HG03521 (cell line): ENCODE measurements around the gene SMYD3.

Source experiments
- ATAC-seq: cut with Tn5 transposase; IDR thresholded peaks from one replicate; pipeline ENCODE4 v1.9.1; 2021; ENCODE audit warnings: mild to moderate bottlenecking, moderate library complexity; ENCODE audit not compliant: unreplicated experiment

SMYD3 gene

DNA sequence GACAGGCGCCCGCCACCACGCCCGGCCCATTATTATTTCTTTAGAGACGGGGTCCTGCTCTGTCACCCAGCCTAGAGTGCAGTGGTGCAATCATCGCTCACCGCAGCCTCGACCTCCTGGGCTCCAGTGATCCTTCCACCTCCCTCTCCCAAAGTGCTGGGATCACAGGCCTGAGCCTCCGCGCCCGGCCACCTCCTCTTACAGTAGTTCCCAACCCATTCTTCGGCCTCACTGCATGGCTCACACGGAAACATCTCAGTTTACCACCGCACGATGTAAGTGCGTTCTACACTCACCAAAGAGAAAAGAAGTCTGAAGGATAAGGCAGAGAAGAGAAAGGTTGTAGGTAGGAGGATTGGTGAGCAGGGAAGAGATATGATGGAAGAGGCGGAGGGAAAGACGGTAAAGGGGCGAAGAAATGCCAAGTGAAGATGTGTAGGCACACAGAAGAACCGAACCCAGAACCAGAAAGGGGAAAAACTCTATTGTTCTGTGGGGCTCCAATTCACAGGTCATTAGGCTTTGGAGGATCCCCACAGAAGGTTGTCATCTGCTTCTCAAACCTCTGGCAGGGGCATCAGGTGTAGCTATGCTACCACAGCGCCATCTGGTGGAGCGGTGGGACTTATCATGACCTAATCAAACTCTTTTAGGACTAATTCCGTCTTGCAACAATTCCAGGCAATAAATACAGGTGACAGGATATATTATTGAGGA is 504.2 kb downstream of the SMYD3 start:
- peak; percentile 57 for ATAC-seq

DNA sequence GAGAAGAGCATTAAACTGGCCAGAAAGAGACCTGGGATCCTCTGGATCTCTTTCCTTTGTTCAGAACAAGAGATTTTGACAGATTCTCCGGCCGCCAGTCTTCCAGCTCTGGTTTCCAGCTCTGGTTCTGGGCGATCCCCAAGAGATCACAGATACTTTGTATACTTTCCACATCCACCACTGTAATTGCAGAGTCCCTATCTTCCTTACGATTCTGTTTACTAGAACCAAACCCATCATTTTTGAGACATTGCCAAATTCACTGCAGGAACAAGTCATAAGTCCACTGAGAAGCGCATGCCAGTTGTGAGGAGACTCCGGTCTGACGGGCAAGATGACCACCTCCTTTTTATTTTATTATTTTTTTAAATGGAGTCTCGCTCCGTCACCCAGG is 505.2 kb downstream of the SMYD3 start:
- ATAC-seq: no peak

DNA sequence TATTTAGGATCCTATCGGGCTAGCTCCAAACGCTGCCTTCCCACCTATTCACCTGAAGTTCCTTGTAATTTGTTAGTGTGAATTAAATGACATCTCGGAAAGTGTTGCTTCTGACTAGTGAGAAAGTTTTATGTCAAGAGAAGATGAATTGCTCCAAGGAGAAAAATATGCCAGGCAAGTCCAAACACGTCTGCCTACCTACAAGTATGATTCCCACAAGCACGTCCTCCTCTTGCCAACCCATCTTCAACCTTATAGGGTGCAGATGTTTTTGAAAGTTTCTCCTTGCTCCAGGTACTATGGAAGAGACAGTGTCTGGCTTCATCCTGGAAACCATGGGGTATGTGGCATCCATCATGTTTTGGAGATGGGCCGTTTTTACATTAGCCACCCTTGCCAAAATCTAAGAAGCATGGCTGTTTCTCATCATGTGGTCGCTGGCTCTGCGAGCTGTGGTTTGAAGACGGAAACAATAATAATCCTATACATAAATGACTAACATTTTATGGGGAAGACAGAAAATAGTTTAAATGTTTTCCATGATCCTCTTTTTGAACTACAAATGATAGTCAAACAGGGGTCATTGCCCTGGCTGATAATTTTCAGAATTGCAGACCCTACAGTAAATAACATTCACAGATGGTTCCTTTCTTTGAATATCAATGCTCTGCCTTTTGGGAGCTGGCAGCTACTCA is 505.8 kb downstream of the SMYD3 start:
- ATAC-seq: no peak

DNA sequence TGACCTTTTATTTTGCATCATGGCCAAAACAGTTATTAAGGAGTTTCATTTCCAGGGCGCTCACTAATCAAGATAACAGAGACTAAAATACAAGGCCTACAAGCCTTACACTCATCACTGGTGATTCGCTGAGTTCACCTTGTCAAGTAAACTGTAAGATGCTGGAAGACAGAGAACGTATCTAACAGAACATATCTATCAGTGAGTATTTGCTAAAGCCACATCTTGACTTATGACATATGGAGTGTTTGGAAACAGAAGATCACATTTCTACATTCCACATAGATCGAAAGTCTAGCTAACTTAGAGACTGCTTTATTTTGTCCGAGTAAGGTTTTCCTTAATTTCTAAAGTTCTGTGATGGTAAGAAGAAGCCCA is 506.5 kb downstream of the SMYD3 start:
- ATAC-seq: no peak

DNA sequence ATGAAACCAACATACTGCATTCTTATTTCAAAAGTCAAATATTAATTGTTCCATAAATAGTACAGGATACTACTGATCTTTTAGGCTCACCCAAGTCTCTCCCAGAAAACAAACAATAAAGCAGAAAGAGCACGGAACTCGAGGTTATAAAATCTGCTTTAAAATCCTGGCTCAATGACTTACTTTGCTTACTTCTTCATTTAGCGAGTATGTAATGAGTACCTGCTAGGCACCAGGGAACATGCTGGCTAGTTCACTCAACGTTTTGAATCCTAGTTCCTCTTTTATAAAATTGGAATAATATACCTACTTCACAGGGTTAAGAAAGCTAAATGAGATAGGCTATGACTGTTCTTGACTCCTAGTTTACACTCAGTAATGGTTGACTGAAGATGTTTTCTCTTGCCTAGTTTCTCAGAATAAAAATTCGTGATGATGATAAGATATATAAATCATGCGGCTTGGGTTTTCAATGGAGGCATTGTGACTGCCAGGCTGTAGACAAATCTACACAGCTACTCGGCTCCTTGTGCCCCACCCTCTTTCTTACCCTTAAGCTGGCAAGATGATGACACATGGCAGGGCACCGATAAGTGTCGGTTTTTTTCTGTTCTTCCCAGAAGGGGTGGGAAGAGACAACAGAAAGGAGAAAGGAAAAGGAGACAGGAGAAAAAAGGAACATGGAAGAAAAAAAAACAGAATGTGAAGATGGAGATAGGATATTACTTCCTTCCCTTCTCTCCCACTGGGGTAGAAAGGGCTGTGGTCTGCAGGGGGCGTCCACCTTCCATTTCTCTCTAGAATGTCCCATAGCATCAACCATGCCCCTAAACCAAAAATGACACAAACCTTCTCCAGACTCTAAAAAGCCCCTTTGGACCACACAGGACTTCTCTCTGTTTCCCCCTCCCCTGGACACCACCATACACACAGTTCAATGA is 507.1 kb downstream of the SMYD3 start:
- peak; percentile 55 for ATAC-seq

DNA sequence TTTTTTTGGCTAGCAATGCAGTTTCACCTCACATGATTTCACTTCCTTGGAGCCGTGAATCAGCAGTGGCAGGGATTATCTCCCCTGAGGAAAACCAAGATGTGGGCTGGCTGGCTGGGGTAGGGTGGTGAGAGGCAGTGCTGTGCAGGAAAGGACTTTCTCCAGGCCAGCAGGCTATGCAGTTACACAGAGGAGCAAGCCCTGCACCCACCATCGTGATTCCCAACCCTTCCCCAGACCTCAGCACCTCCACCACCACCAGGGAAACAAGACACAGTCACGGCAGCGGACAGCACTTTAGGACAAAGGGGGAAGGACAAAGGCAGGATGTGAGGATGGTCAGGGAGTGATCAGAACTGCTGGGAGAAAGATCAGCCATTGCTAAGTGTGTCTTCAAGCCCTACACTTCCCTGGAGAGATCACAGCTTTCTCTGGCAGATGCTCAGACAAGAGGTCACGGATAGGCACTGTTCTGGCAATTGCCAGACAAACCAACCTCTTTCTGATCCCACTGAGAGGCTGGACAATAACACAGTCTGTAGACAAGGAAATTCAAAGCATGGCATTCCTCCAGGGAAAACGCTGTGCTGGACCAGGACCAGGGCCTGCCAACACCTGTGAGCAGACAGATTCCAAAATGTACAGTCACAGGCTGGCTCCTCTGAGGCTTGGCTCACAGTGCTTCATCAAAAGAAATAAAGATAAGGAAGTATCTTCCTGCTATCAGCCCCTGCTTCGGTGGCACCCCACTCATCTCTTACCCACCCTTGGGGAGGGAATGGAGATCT is 509.4 kb downstream of the SMYD3 start:
- no peak for ATAC-seq

DNA sequence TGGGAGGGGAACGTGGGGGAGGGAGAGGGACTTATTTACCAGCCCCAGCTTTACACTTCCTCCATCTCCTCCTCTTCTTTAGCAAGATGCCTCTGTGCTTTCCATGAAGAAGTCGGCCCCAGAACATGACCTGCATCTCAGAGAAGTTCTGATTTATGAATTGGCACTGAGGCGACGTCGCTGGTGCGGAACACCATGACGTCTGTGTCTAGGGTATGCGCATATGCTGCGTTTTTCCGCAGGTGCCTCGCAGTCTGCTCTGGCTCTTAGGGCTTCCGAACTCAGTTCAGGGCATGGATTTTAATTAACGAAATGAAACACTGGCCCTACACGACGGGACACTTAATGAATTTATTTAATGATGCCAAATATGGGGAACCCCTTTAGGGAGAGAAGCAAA is 510.3 kb downstream of the SMYD3 start:
- no peak for ATAC-seq

DNA sequence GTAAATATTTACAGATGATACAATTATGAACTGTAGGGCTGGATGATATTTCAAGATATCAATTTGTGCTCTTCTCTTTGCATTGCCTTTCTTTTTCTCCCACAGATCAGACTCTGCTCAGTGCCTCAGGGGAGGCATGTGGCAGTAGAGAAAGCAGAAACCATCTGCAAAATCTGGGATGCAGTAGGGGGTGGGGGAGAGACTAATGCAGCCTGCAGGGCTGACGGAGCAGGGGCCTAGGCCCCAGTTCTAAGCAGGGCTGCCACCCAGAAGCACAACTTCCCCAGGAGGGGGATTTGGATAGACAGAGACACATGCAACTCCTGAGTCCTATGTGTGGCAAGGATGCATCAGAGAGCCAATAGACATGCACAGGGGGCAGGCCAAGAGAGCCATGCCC is 511.6 kb downstream of the SMYD3 start:
- no peak for ATAC-seq

DNA sequence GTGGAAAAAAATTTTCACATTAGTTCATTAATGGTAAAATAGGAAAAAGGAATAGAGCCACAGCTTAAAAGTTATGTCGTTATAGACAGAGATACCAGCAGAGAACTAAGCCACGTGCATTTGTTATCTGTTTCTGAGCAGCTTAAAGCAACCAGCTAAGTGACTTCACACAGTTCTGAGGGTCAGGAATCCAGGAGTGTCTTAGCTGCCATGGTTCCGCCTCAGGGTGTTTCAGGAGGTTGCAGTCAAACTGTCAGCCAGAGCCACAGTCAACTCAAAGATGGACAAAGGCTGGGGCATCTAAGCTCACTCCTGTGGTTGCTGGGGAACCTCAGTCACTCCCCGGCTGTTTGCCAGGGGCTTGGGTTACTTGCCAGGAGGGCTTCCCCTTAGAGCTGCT is 515.8 kb downstream of the SMYD3 start:
- no peak for ATAC-seq

DNA sequence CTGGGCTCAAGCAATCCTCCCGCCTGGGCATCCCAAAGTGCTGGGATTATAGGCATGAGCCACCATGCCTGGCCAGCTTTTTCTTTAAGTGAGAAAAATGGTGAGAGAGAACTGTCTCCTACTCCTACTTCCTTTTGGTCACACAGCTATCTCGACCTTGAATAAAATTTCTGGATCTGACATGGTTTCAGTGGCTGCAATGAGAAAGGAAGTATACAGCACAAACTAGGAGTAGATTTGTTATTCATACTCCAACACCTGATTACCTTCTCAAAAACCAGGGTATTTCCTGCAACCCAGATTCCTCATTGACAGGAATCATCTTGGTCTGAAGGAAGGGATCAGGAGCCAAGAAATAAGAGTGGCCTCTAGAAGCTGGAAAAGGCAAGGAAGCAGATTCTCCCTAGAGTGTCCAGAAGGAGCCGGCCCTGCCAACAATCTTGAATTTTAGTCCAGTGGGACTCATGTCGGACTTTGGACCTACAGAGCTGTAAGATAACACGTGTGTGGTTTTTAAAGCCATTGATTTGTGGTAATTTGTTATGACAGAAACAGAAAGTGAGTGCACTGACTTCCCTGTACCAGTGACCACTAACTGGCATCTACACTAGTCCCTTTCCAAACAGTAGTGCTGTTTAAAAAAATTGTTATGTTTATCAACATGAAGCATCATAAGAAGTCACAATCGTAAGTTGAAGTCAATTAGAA is 516.6 kb downstream of the SMYD3 start:
- ATAC-seq: no peak

DNA sequence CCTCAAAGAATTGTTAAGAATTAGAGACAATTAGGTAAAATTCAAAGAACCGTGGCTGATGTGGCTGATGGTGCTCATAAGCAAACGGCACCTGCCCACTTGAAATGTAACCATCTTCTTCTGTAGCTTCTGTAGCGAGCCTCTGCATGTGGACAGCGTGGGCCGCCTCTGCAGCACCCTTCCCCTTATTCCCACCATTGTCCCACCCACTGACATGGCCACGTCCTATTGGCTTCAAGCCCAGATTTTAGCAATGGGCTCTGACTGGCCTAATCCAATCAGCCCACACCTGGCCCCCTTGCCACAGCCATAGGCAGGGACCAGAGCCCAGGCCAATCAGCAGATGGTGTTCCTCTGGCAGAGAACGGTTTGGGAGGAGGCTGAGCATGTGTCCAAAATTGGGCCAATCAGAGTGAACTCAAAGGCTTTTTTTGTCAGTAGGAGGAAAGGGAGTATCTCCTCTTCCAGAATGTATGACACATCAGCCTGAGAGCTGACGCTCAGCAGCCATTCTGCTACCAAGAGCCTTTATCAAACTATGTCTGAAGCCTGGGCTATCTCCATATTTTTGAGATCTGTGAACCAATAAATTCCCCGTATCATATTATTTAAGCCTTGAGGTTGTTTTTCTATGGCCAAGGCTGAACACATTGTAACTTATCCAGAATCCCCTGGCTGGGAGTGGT is 518.5 kb downstream of the SMYD3 start:
- ATAC-seq: no peak

DNA sequence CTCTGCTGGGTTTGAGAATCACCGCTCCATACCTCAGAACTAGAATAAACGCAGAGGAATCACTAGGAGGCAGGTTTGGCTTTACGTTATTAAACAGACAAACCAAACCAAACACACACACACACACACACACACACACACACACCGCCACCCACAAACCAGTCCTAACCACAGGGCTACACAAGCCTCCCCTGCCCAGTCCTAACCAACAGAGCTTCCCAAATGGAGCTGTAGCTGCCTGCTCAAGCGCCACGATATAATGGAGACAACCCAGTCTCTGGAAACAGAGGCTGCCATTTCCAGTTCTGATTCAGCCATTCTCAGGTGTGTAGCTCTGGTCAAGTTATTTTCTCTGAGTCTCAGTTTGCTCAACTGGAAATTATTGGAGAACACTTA is 519.1 kb downstream of the SMYD3 start:
- no peak for ATAC-seq

DNA sequence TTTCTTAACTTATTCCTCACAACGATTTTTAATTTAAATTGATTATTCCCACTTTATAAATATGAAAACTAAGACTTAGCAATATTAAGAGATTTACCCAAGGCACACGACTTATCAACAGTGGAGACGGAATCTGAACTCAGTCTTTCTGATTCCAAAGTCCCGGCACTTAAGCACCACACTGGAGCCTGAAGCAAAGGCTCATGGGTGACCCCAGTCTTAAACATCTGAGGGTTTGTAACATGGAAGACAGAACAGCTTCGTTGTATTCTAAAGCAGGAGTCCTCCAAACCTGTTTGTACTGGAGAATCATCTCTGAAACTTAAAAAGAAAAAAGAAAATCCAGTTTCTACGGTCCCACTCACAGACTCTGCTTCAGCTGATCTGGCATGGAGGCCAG is 519.5 kb downstream of the SMYD3 start:
- ATAC-seq: no peak

DNA sequence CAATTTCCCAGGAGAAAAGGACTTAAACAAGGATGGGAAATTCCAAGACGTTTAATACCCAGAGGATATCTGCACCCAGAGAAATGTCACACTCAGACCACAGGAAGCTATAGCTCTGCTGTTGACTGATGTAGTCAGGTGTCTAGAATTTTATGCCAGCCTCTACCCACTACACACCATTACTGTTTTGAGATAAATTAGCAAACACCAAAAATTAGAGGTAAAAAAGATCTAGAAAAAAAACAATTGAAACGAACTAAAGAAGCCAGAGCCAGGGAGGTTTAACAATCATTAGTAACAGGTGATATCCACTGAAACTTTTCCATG is 519.9 kb downstream of the SMYD3 start:
- ATAC-seq: no peak

DNA sequence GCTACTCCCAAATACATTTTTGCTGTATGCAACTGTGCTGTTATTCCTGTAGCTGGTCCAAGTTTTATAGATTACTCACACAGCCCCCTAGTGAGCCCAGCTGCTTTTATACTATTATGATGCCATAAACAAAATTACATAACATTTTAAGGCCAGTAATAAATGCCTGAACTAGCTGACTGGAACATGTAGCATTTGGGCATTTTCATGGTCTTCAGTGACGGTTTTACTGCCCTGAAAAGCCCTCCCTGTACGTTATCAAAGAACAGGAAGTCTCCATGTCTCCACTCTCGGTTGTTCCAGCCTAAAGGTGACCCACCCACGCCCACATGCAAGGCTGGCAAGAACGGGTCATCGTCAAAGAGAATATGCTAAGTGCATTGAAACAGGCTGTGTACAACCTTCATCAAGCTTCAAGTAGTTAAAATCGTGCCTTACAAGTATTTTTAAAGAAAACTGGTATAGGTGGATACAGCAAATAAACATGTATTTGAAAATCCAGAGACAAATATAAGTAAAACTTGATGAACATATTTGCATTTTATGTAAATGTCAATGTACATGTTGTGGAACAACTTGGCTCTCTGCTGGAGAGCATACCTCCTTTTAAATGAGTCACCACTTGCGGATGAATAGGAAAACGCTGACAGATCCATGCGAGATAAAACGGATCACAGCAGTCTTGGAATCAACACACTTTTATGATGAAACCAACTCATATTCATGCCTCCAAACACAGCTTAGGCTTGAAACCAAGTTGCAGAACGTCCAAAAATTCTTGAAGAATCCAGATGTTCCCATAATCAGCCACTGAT is 520.5 kb downstream of the SMYD3 start:
- no peak for ATAC-seq

DNA sequence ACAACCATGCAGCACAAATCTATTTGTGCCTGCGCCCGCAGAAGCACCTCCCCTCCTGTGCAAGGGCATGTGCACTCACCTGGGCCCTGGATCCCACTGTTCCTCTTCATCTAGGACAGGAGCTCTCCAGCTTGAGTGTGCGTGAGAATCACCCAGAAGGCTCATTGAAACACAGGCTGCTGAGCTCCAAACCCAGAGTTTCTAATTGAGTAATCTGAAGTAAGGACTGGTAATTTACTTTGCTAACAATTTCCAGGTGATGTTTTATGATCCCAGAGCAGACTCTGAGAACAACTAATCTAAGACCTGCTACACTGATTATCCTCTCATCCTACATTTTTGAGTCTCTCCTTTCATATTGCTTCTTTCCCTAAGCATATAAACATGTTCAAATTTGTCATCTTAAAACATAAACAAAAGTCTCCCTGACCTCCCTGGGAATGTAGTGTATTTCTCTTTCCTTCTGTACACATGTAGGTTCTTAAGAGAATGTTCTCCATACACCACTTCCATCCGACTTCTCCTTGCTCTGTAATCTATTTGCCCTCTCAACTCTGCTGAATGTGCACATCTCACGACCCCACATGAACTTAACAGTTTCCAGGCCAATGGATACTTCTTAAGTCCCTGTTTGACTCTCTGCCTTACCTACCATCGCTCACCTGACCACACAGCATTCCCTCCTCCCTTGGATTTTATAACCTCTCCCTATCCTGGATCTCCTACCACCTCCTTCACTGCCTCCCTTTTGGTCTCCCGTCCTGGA is 522.5 kb downstream of the SMYD3 start:
- ATAC-seq: no peak

DNA sequence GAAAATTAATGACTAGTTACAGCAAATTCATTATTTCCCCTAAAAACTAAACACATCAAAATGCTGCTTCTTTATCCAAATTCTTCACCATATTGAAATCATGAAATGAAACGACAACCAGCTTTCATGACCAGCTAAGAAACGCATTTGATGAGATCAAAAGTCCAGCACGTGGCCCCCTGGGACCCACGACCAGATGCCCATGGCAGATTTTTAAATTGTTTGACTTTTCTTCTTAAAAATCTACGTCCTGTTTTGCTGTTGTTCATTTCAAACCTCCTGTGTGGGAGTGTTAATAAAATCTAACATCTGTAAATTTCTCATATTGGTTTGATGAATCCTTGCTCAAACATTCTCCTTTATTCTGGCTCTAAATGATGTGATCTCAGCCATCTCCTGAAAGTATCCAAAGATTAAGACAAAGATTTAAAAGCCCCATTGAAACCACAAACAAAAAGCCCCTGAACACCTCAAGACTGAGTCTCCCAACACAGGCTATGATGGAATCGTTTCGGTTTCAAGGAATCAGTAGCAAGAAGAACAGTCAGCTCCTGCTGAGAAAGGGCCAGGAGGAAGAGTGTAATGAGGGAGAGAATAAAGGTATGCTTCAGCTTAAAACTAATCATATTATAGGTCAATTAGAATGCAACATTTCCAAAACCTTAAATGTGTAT is 523.6 kb downstream of the SMYD3 start:
- ATAC-seq: no peak

DNA sequence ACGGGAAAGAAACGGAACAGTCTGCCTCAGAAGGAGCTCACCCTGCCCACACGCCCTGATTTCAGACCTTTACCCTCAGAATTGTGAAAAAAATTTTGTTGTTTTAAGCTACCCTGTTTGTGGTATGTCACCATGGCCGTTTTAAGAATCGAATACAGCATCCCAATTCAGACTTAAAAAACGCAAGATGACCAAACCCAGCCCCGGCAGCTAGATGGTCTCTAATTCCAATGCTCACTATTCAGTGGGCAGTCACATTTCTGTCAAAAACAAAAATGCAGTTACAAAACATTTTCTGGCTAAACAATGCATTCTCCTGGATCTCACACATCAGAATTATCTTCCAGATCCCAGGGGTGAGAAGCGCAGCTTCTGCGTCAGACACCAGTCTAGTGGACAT is 527.5 kb downstream of the SMYD3 start:
- no peak for ATAC-seq
